ENCODE data around the gene SLC12A2.

GRCh38 chr5:128224336-128224735 lies 140.8 kb downstream of the SLC12A2 start:
- TF ChIP-seq CTCF (optimal IDR thresholded peaks at IDR 0.05 in 1 of 3, IDR thresholded peaks at IDR 0.05 in 1 of 3, conservative IDR thresholded peaks at IDR 0.05 in 1 of 3; ENCODE audit: extremely low read depth in 1 of 3, insufficient read depth in 2 of 3, low read length in 3 of 3) (no peak), EZH2 (IDR thresholded peaks at IDR 0.05; ENCODE audit: low read length) (no peak)

Measured in keratinocyte (primary cell).